ENCODE measurements around the gene SLC28A1. TPM values are rescaled to one million over a fixed set of nuclear protein-coding genes. Genes with fewer than 3 reads are reported as not detected.
"Not testable (repeated sequence)": the region's sequence is repeated elsewhere in the genome, so short reads cannot be mapped to it uniquely, and the experiment has no call there.

SLC28A1 gene
- total RNA-seq, 2 experiments from 2014 or later: not detected

DNA sequence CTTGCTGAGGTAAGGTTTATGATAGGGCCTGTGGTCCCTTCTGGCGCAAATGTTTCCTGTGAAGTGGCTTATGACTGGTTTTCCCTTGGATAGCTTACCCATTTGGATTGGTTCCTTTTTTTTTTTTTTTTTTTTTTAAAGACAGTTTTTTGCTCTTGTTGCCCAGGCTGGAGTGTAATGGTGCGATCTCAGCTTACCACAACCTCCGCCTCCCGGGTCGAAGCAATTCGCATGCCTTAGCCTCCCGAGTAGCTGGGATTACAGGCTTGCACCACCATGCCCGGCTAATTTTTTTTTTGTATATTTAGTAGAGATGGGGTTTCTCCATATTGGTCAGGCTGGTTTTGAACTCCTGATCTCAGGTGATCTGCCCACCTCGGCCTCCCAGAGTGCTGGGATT, 102.9 kb downstream of the SLC28A1 start:
- H3K9me3 Mint-ChIP-seq; H3K27me3 Mint-ChIP-seq; H3K4me3 Mint-ChIP-seq; DNase-seq; ATAC-seq (ENCODE audit: low read depth); H3K36me3 Mint-ChIP-seq: not testable (repeated sequence)
- Mint-ChIP-seq H3K27ac (peak overlapping the region; percentile 56), H3K4me1 (peaks cover 60% of the 10 kb centered on the region)
- POLR2A ChIA-PET: interaction anchor here (0.6 kb wide), 1 partner anchor 26 kb away, joined by 3 read pairs; no protein-coding TSS in a partner anchor

- Mint-ChIP-seq H3K4me3 (peak overlapping the region; percentile 69), H3K27ac (peak overlapping the region; percentile 93), H3K4me1 (peaks cover 59% of the 10 kb centered on the region), H3K36me3 (peaks cover 4% of the 10 kb centered on the region), H3K27me3 (no peaks in the 10 kb centered on the region), H3K9me3 (no peaks in the 10 kb centered on the region)
- ATAC-seq (ENCODE audit: low read depth) (peak; percentile 60), DNase-seq (no peak)
- POLR2A ChIA-PET: no interaction called here
These were observed 103.6 kb downstream of the SLC28A1 start for GRCh38 chr15:84987949-84988624.

DNA sequence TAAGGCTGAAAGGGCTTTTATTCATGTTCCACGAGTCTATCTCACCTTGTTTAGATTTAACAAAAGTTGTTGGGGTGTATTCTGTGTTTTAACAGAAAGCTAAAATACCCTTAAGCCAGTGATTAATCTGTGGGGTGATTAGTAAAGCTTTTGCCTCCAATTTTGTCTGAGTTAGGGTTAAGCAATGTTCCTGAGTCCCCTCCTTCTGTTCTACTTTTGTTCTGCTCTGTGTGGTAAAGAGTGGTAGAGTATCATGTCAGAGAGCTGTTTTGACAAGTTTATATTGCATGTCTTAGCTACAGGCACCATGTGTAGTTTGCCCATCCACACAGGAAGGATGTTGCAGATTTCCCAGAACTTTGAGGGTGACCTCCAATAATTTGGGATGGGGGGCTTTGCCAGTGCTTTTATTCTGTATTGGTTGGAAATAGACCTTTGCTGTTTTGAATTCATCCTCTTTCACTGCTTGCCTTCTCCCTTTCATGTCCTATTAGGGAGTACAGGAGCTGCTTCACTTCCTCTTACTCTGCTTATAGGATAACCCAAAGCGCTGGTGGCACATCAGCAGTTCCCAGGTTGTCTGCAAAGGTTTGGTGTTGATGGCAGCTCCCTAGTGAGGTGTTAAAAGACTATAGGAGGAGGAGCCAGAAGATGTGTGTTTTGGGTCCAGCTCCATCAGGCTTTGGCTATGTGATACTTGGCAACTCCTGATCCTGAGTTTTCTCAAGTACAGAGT, 104.6 kb downstream of the SLC28A1 start:
- POLR2A ChIA-PET: interaction anchor here (0.5 to 1.2 kb wide), 2 partner anchors 8 to 284 kb away, joined by 3 to 4 read pairs; partner anchors contain the start of gene PDE8A
- H3K9me3 Mint-ChIP-seq: no peaks in the 10 kb centered on the region
- peak overlapping the region; percentile 93 for H3K27ac Mint-ChIP-seq
- H3K4me3 Mint-ChIP-seq: peak overlapping the region; percentile 69
- DNase-seq (no peak), ATAC-seq (ENCODE audit: low read depth) (no peak)
- H3K36me3 Mint-ChIP-seq: peaks cover 5% of the 10 kb centered on the region
- peaks cover 53% of the 10 kb centered on the region for H3K4me1 Mint-ChIP-seq
- H3K27me3 Mint-ChIP-seq: no peaks in the 10 kb centered on the region

- no peaks in the 10 kb centered on the region for H3K27me3 Mint-ChIP-seq
- peaks cover 5% of the 10 kb centered on the region for H3K36me3 Mint-ChIP-seq
- POLR2A ChIA-PET: no interaction called here
- ATAC-seq (ENCODE audit: low read depth) (no peak), DNase-seq (no peak)
- no peak overlapping the region for H3K4me3 Mint-ChIP-seq
- no peak overlapping the region for H3K27ac Mint-ChIP-seq
- H3K4me1 Mint-ChIP-seq: peaks cover 41% of the 10 kb centered on the region
- H3K9me3 Mint-ChIP-seq: no peaks in the 10 kb centered on the region
These were observed 106.0 kb downstream of the SLC28A1 start for GRCh38 chr15:84990507-84990906.

- Mint-ChIP-seq H3K4me1 (peaks cover 38% of the 10 kb centered on the region), H3K4me3 (no peak overlapping the region), H3K27me3 (no peaks in the 10 kb centered on the region), H3K36me3 (peaks cover 5% of the 10 kb centered on the region), H3K27ac (no peak overlapping the region), H3K9me3 (no peaks in the 10 kb centered on the region)
- DNase-seq (no peak), ATAC-seq (ENCODE audit: low read depth) (no peak)
- POLR2A ChIA-PET: interaction anchor here (0.9 kb wide), 1 partner anchor 10 kb away, joined by 3 read pairs; no protein-coding TSS in a partner anchor
These were observed 106.7 kb downstream of the SLC28A1 start for GRCh38 chr15:84991014-84991712.

DNA sequence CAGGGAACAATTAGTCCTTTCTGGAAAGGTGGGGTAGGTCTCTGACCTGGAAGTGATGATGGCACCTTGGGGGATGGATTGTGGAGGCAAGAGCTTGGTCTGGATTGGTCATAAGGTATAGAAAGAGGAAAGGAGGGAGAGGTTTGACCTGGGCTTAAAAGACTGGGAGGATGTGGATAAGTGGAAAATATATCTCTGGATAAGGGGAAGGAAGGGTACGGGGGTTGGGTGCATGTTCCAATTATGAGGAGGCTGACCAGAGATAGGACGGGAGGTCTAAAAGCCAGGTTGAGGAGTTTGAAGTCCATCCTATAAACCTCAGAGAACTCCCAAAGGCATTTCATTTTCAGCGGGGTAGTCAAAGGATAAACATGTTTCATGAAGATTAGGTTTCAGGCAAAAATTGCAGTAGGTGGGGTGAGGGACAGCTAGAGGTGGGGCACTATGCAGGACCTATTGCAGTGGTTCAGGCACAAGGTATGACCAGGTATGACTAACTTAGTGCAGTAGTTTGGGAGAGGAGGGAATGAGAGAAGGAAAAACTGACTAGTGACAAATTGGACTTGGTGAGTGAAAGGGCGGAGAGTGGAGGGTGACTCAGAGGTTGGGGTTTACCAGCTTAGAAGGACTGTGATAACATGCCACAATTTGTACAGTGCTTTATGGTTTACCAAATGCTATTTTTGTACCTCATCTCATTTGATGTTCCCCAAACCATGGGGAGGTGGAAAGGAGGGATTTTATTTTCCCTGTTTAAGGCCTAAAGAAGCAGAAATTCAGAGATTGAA, 107.9 kb downstream of the SLC28A1 start:
- ATAC-seq (ENCODE audit: low read depth): peak; percentile 58
- Mint-ChIP-seq H3K27me3 (no peaks in the 10 kb centered on the region), H3K9me3 (no peaks in the 10 kb centered on the region), H3K4me1 (peaks cover 33% of the 10 kb centered on the region), H3K4me3 (peak overlapping the region; percentile 11), H3K36me3 (peaks cover 5% of the 10 kb centered on the region), H3K27ac (no peak overlapping the region)
- no peak for DNase-seq
- POLR2A ChIA-PET: interaction anchor here (0.6 kb wide), 1 partner anchor 21 kb away, joined by 3 read pairs; no protein-coding TSS in a partner anchor

Other genes with a start within 250 kb of the SLC28A1 start
- gene WDR73, start 230.4 kb upstream of the SLC28A1 start, total RNA-seq: 10 to 100 TPM; 26.8 to 27.9 TPM
- 1 to 10 TPM; 1.1 to 1.7 TPM for gene NMB, start 226.5 kb upstream of the SLC28A1 start, total RNA-seq
- 10 to 100 TPM; 97.1 to 99.1 TPM for gene SEC11A, start 168.5 kb upstream of the SLC28A1 start, total RNA-seq
- gene ZNF592, start 136.1 kb upstream of the SLC28A1 start, total RNA-seq: 10 to 100 TPM; 35.6 TPM
- gene ALPK3, start 67.3 kb upstream of the SLC28A1 start, total RNA-seq: under 1 TPM; 0.17 to 0.28 TPM
- gene PDE8A, start 97.2 kb downstream of the SLC28A1 start, total RNA-seq: 10 to 100 TPM; 22.3 to 27.7 TPM

All from activated naive CD8-positive, alpha-beta T cell treated with anti-CD3 and anti-CD28 coated beads, Interleukin-2, amount 10 ng/mL, durations not matched to agents 7 days and 5 days (primary cell).